HEK293 (cell line): ENCODE results near the gene STRBP.

Experiments used
- CTCF ChIA-PET: fragments of 350-600 bp; formaldehyde crosslinking; extraction: SDS; loops from one replicate; lab custom pipeline; 2021; ENCODE audit warnings: antibody characterized with exemption; lab: Yijun Ruan, JAX
- POLR2A ChIA-PET: fragments of 300-600 bp; formaldehyde crosslinking; extraction: SDS; loops from one replicate; lab custom pipeline; 2020; ENCODE audit warnings: antibody characterized with exemption, inconsistent platforms; lab: Yijun Ruan, JAX
- H3K27ac ChIP-seq: fragments of 200-500 bp; sonication (Bioruptor generic); 2 replicates; pipeline ENCODE4 v1.5.1; 2014; ENCODE audit warnings: low read depth, low read length, control low read depth, inconsistent platforms; ENCODE audit errors: extremely low read depth
- H3K36me3 ChIP-seq, 2 experiments: fragments of 200-500 bp in 1 of 2; sonication (Bioruptor generic) in 1 of 2; 1 replicate in 1 of 2; 2 replicates in 1 of 2; pipeline ENCODE4 v1.5.1; 2014 to 2017; ENCODE audit warnings: inconsistent platforms in 2 of 2, low read length in 2 of 2; ENCODE audit not compliant: control insufficient read depth in 2 of 2, insufficient read depth in 1 of 2
- H3K4me1 ChIP-seq: fragments of 200-500 bp; sonication (Bioruptor generic); 2 replicates; pipeline ENCODE4 v1.5.1; 2014; ENCODE audit warnings: mild to moderate bottlenecking, low read length, inconsistent platforms; ENCODE audit not compliant: control insufficient read depth, insufficient read depth
- H3K4me3 ChIP-seq: 2 replicates; pipeline ENCODE4 v1.5.1; 2011; ENCODE audit warnings: low read depth, mild to moderate bottlenecking, control low read depth, low read length, moderate library complexity
- H3K9me3 ChIP-seq: fragments of 200-500 bp; sonication (Bioruptor generic); 2 replicates; pipeline ENCODE4 v1.5.1; 2014; ENCODE audit warnings: low read depth, low read length, inconsistent platforms; ENCODE audit not compliant: control insufficient read depth, insufficient read depth
- BCL6B ChIP-seq: fragments of 450-650 bp; formaldehyde crosslinking; IDR thresholded peaks from 2 replicates; pipeline ENCODE4 v1.5.1; 2017; ENCODE audit warnings: missing biosample characterization, missing genetic modification characterization
- IKZF3 ChIP-seq: fragments of 450-650 bp; IDR thresholded peaks from 2 replicates; pipeline ENCODE4 v1.5.0; 2018; ENCODE audit warnings: missing biosample characterization, mild to moderate bottlenecking, missing genetic modification characterization, moderate library complexity
- KLF7 ChIP-seq: fragments of 450-650 bp; formaldehyde crosslinking; IDR thresholded peaks from 2 replicates; pipeline ENCODE4 v1.5.1; 2016; ENCODE audit warnings: missing biosample characterization, missing genetic modification characterization, borderline replicate concordance
- PRDM6 ChIP-seq: fragments of 450-650 bp; formaldehyde crosslinking; IDR thresholded peaks from 2 replicates; pipeline ENCODE4 v1.5.1; 2017; ENCODE audit warnings: missing biosample characterization, missing genetic modification characterization
- SCRT1 ChIP-seq: fragments of 450-650 bp; formaldehyde crosslinking; IDR thresholded peaks from 2 replicates; pipeline ENCODE4 v1.5.1; 2016; ENCODE audit warnings: missing biosample characterization, missing genetic modification characterization, borderline replicate concordance
- SCRT2 ChIP-seq: fragments of 450-650 bp; formaldehyde crosslinking; IDR thresholded peaks from 2 replicates; pipeline ENCODE4 v1.5.1; 2016; ENCODE audit warnings: missing biosample characterization, missing genetic modification characterization
- ZBTB21 ChIP-seq: fragments of 450-650 bp; formaldehyde crosslinking; IDR thresholded peaks from 2 replicates; pipeline ENCODE4 v1.5.1; 2017; ENCODE audit warnings: missing biosample characterization, missing genetic modification characterization
- ZBTB44 ChIP-seq: fragments of 450-650 bp; IDR thresholded peaks from 2 replicates; pipeline ENCODE4 v1.5.1; 2018; ENCODE audit warnings: missing biosample characterization, mild to moderate bottlenecking, missing genetic modification characterization
- ZNF132 ChIP-seq: fragments of 450-650 bp; formaldehyde crosslinking; IDR thresholded peaks from 2 replicates; pipeline ENCODE4 v1.5.1; 2017; ENCODE audit warnings: missing biosample characterization, missing genetic modification characterization, borderline replicate concordance
- ZNF302 ChIP-seq: fragments of 450-650 bp; formaldehyde crosslinking; IDR thresholded peaks from 2 replicates; pipeline ENCODE4 v1.5.1; 2016; ENCODE audit warnings: missing biosample characterization, missing genetic modification characterization, low read depth
- ZNF398 ChIP-seq: fragments of 450-650 bp; formaldehyde crosslinking; IDR thresholded peaks from 2 replicates; pipeline ENCODE4 v1.5.1; 2017; ENCODE audit warnings: missing biosample characterization, missing genetic modification characterization
- ZNF660 ChIP-seq: fragments of 450-650 bp; IDR thresholded peaks from 2 replicates; pipeline ENCODE4 v1.5.1; 2018; ENCODE audit warnings: missing biosample characterization, mild to moderate bottlenecking, missing genetic modification characterization
- ZNF777 ChIP-seq: fragments of 450-650 bp; formaldehyde crosslinking; IDR thresholded peaks from 2 replicates; pipeline ENCODE4 v1.5.1; 2017; ENCODE audit warnings: missing biosample characterization, missing genetic modification characterization, borderline replicate concordance
- ZNF792 ChIP-seq: fragments of 450-650 bp; formaldehyde crosslinking; IDR thresholded peaks from 2 replicates; pipeline ENCODE4 v1.5.1; 2016; ENCODE audit warnings: missing biosample characterization, missing genetic modification characterization
- ZSCAN4 ChIP-seq: fragments of 450-650 bp; formaldehyde crosslinking; IDR thresholded peaks from 2 replicates; pipeline ENCODE4 v1.5.1; 2017; ENCODE audit warnings: missing biosample characterization, missing genetic modification characterization

Gene STRBP

GRCh38 chr9:123262338-123262737 lies 6.0 kb downstream of the STRBP start (continued):
- TF ChIP-seq ZSCAN4 (tag by site-specific recombination) (no peak), SCRT2 (peak; percentile 36; the same call in 1 of the 2 replicates), ZNF792 (tag by site-specific recombination) (no peak), ZNF132 (tag by site-specific recombination) (no peak), ZBTB44 (peak; percentile 72), KLF7 (no peak), ZNF302 (tag by site-specific recombination) (no peak), SCRT1 (tag by site-specific recombination) (peak; percentile 82), ZBTB21 (tag by site-specific recombination) (0 out of 2 replicates have a peak, but pooled peaks have one; percentile 13), PRDM6 (tag by site-specific recombination) (peak; percentile 88), ZNF777 (tag by site-specific recombination) (no peak), ZNF398 (no peak), BCL6B (tag by site-specific recombination) (no peak)
- TF ChIP-seq, all 188 proteins: peak for 7

- Histone ChIP-seq H3K27ac (no peak overlapping the region), H3K4me1 (peaks cover 11% of the 10 kb centered on the region; the same call in 1 of the 2 replicates), H3K36me3 (no peaks in the 10 kb centered on the region), H3K4me3 (no peak overlapping the region), H3K9me3 (no peaks in the 10 kb centered on the region)
- TF ChIP-seq ZNF660 (tag by site-specific recombination) = no peak
- TF ChIP-seq IKZF3 (tag by site-specific recombination) = peak; percentile 37; the same call in 1 of the 2 replicates
- POLR2A ChIA-PET = interaction anchor here (1.2 kb wide), 1 partner anchor 10 kb away, joined by 3 read pairs; no protein-coding TSS in a partner anchor
- CTCF ChIA-PET = interaction anchor here (0.6 to 1.7 kb wide), 5 partner anchors 19 to 1201 kb away, joined by 3 to 4 read pairs (median 3); no protein-coding TSS in a partner anchor
These were observed 7.2 kb downstream of the STRBP start for GRCh38 chr9:123261006-123261677.
